Lung (tissue), 16 donors: ENCODE data around the gene HTN3. TPM values are rescaled to one million over a fixed set of nuclear protein-coding genes. Genes with fewer than 3 reads are reported as not detected.
"Not testable (repeated sequence)": the region's sequence is repeated elsewhere in the genome, so short reads cannot be mapped to it uniquely, and the experiment has no call there.

Source experiments
- ATAC-seq: fragments of 200-7000 bp; cut with Tn5 transposase; one replicate; pipeline ENCODE4 v1.9.1; 2020; ENCODE audit warnings: moderate number of reproducible peaks; ENCODE audit not compliant: insufficient read depth, low FRiP score
- DNase-seq, 3 donors: peaks; one replicate each; pipeline ENCODE4 v3.0.0-alpha.2; 2013 to 2017
- H3K27ac ChIP-seq, 2 donors: one replicate each; pipeline ENCODE4 v1.5.1; 2013; ENCODE audit warnings: mild to moderate bottlenecking in 2 of 2, moderate library complexity in 2 of 2, control low read depth in 1 of 2, inconsistent platforms in 1 of 2, low read depth in 1 of 2, low read length in 1 of 2
- H3K27me3 ChIP-seq, 3 donors: one replicate each; pipeline ENCODE4 v1.5.1; 2013; ENCODE audit warnings: low read length in 2 of 3; ENCODE audit not compliant: control insufficient read depth in 3 of 3, insufficient read depth in 3 of 3
- H3K36me3 ChIP-seq, 4 donors: one replicate each; pipeline ENCODE4 v1.5.1; 2013; ENCODE audit warnings: low read length in 4 of 4, mild to moderate bottlenecking in 1 of 4, moderate library complexity in 1 of 4; ENCODE audit not compliant: control insufficient read depth in 4 of 4, insufficient read depth in 4 of 4
- H3K4me1 ChIP-seq, 5 donors: one replicate each; pipeline ENCODE4 v1.5.1; 2013; ENCODE audit warnings: low read length in 5 of 5, mild to moderate bottlenecking in 2 of 5, moderate library complexity in 1 of 5; ENCODE audit not compliant: control insufficient read depth in 5 of 5, insufficient read depth in 5 of 5
- H3K4me3 ChIP-seq: one replicate; pipeline ENCODE4 v1.5.1; 2013; ENCODE audit warnings: mild to moderate bottlenecking, control low read depth, moderate library complexity
- H3K9ac ChIP-seq, 2 donors: one replicate each; pipeline ENCODE4 v1.5.1; 2013; ENCODE audit warnings: low read length in 2 of 2, control low read depth in 1 of 2; ENCODE audit not compliant: insufficient read depth in 1 of 2
- H3K9me3 ChIP-seq, 4 donors: one replicate each; pipeline ENCODE4 v1.5.1; 2013; ENCODE audit warnings: low read length in 3 of 4, mild to moderate bottlenecking in 1 of 4, moderate library complexity in 1 of 4; ENCODE audit not compliant: control insufficient read depth in 4 of 4, insufficient read depth in 3 of 4
- WGBS, 2 donors: extraction: QIAGEN DNeasy Blood & Tissue Kit; methylation state at CpG; one replicate each; pipeline ENCODE4 v1.1.7; 2013; 5-methylcytosine and 5-hydroxymethylcytosine counted together
- long read RNA-seq, 5 donors: transcript quantifications; one replicate each; lab custom pipeline, GENCODE V29; 2026
- polyA plus RNA-seq, 2 donors: library from polyadenylated mRNA; stranded (reverse); fragments of 200-250 nt; gene quantifications; one replicate each; pipeline ENCODE4 v1.2.1, GENCODE V29; 2013
- total RNA-seq, 2 donors: library from RNA; depleted of rRNA in 1 of 2; stranded (reverse); fragments of >200 nt in 1 of 2; gene quantifications; one replicate each; pipeline ENCODE4 v1.2.1, GENCODE V29; 2014 to 2021
- TF ChIP-seq, protein P1 (sequence below): IDR thresholded peaks from 2 replicates; pipeline ENCODE4 v1.5.1; 2012; ENCODE audit warnings: mild to moderate bottlenecking; ENCODE audit errors: control extremely low read depth, extremely low read depth
- donor health status: control.
- donor health status: control.
- donor health status: Bipolar disorder and iron deficiency.
- donor health status: healthy.
- donor health status: DM: yes; HTN: yes; CAD: no.

HTN3 gene
- not detected for total RNA-seq
- polyA plus RNA-seq = not detected
- long read RNA-seq, donor 1 = 0 reads
- long read RNA-seq, donor 2 = 0 reads
- long read RNA-seq, donor 3 = 0 reads
- long read RNA-seq, donor 4 = 0 reads
- long read RNA-seq, donor 5 = 0 reads

GRCh38 chr4:70028159-70028558 is at the start of gene HTN3:
TSS of gene HTN3 (plus strand) at chr4:70028459. CDS start at chr4:70030741, 2,282 bp downstream.
- not testable (repeated sequence) for H3K9ac ChIP-seq, H3K9me3 ChIP-seq, DNase-seq, ATAC-seq, H3K27me3 ChIP-seq, H3K4me3 ChIP-seq, H3K4me1 ChIP-seq, H3K36me3 ChIP-seq, H3K27ac ChIP-seq
- 85 to 88% methylated on average over 5 to 6 of the region's 7 CpGs for WGBS, 2 donors

GRCh38 chr4:69984030-69984443 is 44.2 kb upstream of the HTN3 start:
- H3K27me3 ChIP-seq = no peaks in the 10 kb centered on the region
- H3K4me1 ChIP-seq = peaks cover 0 to 13% (median 2%) of the 10 kb centered on the region in 5 donors
- WGBS, 2 donors = 33 to 60% methylated on average over 2 of the region's 2 CpGs
- H3K9ac ChIP-seq = no peak overlapping the region
- no peak for ATAC-seq
- no peak overlapping the region for H3K4me3 ChIP-seq
- H3K27ac ChIP-seq = no peak overlapping the region
- no peaks in the 10 kb centered on the region for H3K36me3 ChIP-seq
- no peaks in the 10 kb centered on the region for H3K9me3 ChIP-seq
- TF ChIP-seq, protein P1, sequence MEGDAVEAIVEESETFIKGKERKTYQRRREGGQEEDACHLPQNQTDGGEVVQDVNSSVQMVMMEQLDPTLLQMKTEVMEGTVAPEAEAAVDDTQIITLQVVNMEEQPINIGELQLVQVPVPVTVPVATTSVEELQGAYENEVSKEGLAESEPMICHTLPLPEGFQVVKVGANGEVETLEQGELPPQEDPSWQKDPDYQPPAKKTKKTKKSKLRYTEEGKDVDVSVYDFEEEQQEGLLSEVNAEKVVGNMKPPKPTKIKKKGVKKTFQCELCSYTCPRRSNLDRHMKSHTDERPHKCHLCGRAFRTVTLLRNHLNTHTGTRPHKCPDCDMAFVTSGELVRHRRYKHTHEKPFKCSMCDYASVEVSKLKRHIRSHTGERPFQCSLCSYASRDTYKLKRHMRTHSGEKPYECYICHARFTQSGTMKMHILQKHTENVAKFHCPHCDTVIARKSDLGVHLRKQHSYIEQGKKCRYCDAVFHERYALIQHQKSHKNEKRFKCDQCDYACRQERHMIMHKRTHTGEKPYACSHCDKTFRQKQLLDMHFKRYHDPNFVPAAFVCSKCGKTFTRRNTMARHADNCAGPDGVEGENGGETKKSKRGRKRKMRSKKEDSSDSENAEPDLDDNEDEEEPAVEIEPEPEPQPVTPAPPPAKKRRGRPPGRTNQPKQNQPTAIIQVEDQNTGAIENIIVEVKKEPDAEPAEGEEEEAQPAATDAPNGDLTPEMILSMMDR = no peak
- DNase-seq = peak; percentile 67 to 89 (median 74)

- Histone ChIP-seq H3K4me3 (no peak overlapping the region), H3K9me3 (no peaks in the 10 kb centered on the region), H3K36me3 (no peaks in the 10 kb centered on the region), H3K4me1 (peaks cover 0 to 11% (median 2%) of the 10 kb centered on the region in 5 donors), H3K27ac (no peak overlapping the region), H3K9ac (no peak overlapping the region), H3K27me3 (no peaks in the 10 kb centered on the region)
- TF ChIP-seq, protein P1 = no peak
- WGBS, 2 donors = 86 to 92% methylated on average over 1 of the region's 1 CpG
- ATAC-seq (no peak), DNase-seq (no peak)
These were observed 41.6 kb upstream of the HTN3 start for GRCh38 chr4:69986663-69987062.

- H3K9me3 ChIP-seq = no peaks in the 10 kb centered on the region
- H3K27ac ChIP-seq = no peak overlapping the region
- DNase-seq = no peak
- WGBS, 2 donors = 74 to 86% methylated on average over 4 of the region's 4 CpGs
- no peak for ATAC-seq
- H3K4me3 ChIP-seq = no peak overlapping the region
- no peaks in the 10 kb centered on the region for H3K27me3 ChIP-seq
- H3K9ac ChIP-seq = no peak overlapping the region
- H3K4me1 ChIP-seq = no peaks in the 10 kb centered on the region
- H3K36me3 ChIP-seq = no peaks in the 10 kb centered on the region
- TF ChIP-seq, protein P1 = no peak
These were observed 37.2 kb upstream of the HTN3 start for GRCh38 chr4:69991016-69991415.
